OCI-LY7 (cell line): ENCODE measurements around the gene POLR3F.

Source experiments
- EZH2phosphoT487 ChIP-seq: fragments of 200-600 bp; sonication (generic); IDR thresholded peaks from 2 replicates; pipeline ENCODE4 v1.6.1; 2018; ENCODE audit warnings: low read depth, borderline replicate concordance, mild to moderate bottlenecking, mixed run types, antibody characterized with exemption, low read length, moderate library complexity, mixed read lengths
- TF ChIP-seq, protein P1 (sequence below): fragments of 200-600 bp; sonication (generic); conservative IDR thresholded peaks from 2 replicates; pipeline ENCODE4 v1.5.1; 2014; ENCODE audit warnings: mild to moderate bottlenecking, antibody characterized with exemption, low read length, moderate library complexity, mixed read lengths

DNA sequence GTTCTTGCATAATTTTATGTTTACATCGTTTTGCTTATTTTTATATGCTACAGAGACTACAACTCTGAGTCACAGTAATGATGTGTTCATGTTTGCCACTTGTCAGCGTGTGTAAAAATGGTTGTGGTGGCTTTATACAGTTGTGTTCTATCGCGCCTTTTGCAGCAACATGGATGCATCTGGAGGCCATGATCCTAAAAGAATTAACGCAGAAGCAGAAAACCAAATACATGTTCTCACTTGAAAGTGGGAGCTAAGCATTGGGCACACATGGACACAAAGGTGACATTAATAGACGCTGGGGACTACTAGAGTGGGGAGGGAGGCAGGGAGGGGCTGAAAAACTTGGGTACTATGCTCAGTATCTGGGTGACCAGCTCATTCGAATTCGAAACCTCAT lies 39.6 kb downstream of the POLR3F start:
- TF ChIP-seq, protein P1, sequence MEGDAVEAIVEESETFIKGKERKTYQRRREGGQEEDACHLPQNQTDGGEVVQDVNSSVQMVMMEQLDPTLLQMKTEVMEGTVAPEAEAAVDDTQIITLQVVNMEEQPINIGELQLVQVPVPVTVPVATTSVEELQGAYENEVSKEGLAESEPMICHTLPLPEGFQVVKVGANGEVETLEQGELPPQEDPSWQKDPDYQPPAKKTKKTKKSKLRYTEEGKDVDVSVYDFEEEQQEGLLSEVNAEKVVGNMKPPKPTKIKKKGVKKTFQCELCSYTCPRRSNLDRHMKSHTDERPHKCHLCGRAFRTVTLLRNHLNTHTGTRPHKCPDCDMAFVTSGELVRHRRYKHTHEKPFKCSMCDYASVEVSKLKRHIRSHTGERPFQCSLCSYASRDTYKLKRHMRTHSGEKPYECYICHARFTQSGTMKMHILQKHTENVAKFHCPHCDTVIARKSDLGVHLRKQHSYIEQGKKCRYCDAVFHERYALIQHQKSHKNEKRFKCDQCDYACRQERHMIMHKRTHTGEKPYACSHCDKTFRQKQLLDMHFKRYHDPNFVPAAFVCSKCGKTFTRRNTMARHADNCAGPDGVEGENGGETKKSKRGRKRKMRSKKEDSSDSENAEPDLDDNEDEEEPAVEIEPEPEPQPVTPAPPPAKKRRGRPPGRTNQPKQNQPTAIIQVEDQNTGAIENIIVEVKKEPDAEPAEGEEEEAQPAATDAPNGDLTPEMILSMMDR: no peak
- no peak for TF ChIP-seq EZH2phosphoT487
